HG03095 (cell line): ENCODE measurements around the gene PSMB5.

Source experiments
- ATAC-seq: cut with Tn5 transposase; IDR thresholded peaks from one replicate; pipeline ENCODE4 v1.9.1; 2021; ENCODE audit warnings: moderate library complexity; ENCODE audit not compliant: unreplicated experiment

Gene PSMB5

DNA sequence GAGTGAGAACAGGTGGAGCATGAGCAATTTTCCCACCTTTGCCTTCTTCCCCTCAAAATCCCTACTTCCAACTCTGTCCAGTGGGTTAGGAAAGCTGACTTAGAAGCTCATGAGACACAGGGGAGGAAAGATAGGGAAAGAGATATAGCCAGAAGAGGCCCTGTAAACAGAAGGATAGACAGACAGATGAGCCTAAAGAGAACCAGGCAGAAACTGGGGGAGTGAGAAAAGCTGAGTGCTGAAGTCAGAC, 57.3 kb downstream of the PSMB5 start:
- ATAC-seq, result no peak

DNA sequence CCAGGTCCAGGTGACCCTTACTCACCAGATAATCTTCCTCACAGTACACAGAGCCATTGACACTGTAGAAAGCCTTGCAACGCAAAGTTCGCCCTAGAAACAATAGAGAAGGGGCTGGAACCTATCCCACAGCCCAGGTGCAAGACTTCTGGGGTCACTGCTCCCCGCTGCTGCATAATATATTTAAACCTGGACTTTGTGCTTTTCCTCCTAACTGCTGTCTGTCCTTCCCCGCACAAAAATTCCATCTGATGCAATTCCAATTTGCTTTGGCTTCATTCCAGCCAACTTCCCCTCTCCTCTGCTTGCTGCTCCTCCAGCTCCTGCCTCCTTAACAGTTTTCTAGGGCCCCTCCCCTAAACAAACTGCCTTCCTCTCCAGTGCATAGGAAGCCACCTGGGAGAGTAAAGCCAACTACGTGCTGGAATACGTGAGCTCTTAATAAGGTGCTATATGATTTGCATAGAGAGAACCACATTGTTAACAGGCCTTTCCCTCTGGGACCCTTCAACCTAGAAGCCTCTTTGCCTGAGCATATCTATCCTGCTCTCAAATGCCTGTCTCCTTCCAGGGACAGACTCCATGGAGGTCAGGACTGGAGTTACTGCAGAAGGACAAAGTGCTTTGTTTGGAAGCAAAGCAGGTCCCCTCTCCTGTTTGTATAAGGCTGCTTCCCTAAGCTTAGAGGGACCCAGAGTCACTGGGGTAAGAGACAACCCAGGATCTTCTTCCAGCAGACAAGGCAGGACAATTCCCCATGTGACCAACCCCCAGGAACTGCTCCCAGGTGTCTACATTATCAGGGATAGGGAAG, 57.9 kb downstream of the PSMB5 start:
- ATAC-seq, result no peak
